Measurements from ENCODE around the gene ZSWIM4.

DNA sequence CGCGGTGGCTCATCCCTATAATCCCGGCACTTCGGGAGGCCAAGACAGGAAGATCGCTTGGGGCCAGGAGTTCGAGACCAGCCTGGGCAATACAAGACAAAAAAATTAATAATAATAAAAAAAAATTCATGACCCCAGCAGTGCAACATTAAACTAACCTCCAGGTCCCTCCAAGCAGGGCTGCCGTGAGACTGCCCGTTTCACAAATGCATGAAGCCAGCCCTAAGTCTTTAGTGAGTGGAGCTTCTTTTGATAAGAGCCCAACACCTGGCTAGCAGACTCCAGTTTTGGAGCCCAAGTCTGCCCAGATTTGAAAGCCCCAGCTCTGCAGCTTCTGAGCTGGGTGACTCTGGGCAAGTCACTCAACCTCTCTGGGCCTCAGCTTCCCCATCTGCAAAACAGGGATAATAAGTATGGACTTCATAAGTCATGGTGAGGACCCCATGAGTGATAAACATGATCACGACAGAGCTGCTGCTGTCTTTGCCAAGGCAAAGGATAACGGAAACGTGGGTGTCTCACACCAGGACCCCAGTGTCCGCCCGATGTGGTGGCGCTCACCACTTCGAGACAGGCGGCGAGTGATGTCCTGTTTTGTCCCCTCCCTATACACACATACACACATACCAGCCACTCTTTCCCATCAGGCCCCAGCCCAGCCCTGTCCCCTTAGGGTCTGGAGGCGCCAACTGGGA lies 43.3 kb downstream of the ZSWIM4 start:
- no peak for TF ChIP-seq TAF1 (IDR thresholded peaks at IDR 0.05; ENCODE audit: borderline replicate concordance, insufficient read depth, low read length)
- TF ChIP-seq, protein P1, sequence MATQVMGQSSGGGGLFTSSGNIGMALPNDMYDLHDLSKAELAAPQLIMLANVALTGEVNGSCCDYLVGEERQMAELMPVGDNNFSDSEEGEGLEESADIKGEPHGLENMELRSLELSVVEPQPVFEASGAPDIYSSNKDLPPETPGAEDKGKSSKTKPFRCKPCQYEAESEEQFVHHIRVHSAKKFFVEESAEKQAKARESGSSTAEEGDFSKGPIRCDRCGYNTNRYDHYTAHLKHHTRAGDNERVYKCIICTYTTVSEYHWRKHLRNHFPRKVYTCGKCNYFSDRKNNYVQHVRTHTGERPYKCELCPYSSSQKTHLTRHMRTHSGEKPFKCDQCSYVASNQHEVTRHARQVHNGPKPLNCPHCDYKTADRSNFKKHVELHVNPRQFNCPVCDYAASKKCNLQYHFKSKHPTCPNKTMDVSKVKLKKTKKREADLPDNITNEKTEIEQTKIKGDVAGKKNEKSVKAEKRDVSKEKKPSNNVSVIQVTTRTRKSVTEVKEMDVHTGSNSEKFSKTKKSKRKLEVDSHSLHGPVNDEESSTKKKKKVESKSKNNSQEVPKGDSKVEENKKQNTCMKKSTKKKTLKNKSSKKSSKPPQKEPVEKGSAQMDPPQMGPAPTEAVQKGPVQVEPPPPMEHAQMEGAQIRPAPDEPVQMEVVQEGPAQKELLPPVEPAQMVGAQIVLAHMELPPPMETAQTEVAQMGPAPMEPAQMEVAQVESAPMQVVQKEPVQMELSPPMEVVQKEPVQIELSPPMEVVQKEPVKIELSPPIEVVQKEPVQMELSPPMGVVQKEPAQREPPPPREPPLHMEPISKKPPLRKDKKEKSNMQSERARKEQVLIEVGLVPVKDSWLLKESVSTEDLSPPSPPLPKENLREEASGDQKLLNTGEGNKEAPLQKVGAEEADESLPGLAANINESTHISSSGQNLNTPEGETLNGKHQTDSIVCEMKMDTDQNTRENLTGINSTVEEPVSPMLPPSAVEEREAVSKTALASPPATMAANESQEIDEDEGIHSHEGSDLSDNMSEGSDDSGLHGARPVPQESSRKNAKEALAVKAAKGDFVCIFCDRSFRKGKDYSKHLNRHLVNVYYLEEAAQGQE (IDR thresholded peaks at IDR 0.05; ENCODE audit: insufficient read depth in 1 of 2, low read depth in 2 of 2, low read length in 2 of 2): no peak
